GM12892 (cell line): ENCODE results near the gene SYNDIG1.

ENCODE experiments used
- POLR2A ChIP-seq: IDR thresholded peaks from 2 replicates; pipeline ENCODE4 v1.6.1; 2011; ENCODE audit warnings: low read depth, low read length, control low read depth
- POLR2AphosphoS5 ChIP-seq: IDR thresholded peaks from 2 replicates; pipeline ENCODE4 v1.6.1; 2011; ENCODE audit warnings: low read depth, low read length, control low read depth
- TAF1 ChIP-seq: IDR thresholded peaks from 2 replicates; pipeline ENCODE4 v1.6.1; 2011; ENCODE audit warnings: low read depth, mild to moderate bottlenecking, control low read depth, low read length, borderline replicate concordance

DNA sequence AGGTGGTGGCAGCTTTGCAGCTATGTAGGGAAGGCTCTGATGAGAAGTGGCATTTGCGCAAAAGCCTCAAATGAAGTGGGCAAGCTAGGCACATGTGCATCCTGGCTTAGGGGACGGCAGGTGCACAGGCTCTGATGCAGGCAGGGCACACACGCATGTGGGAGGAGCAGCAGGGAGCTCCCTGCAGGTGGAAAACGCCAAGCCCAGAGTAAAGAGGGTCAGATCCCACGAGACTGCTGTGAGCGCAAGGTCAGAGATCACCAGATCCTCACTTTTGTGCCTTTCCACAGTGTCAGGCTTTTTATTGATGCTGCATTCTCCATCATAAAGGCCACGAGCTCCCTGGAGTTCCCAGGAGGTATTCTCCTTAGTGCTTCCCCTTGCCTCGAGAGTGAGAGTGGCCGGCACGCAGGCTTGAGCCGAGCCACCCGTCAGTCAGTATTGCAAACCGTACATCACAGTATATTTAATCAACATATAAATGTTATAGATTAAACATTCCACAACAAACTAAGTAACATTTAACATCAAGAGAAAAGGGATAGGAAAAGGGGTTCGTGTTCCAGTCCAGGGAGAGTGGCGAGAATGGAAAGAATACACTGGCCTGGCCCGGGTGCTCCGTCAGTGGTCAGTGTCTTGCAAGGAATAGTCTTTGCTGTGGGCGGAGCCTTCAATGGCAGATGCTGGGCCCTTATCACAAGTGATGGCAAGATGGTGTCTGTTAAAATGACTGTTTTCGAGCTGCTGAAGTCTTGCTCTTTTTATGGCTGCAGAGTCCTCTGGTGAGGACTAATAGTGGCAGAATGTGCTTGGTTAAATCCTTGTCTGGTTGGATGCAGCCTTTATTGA, 109.4 kb downstream of the SYNDIG1 start:
- no peak for TF ChIP-seq POLR2AphosphoS5
- TF ChIP-seq POLR2A, result no peak
- TF ChIP-seq TAF1, result no peak
